ENCODE data around the gene IVD.

IVD gene

DNA sequence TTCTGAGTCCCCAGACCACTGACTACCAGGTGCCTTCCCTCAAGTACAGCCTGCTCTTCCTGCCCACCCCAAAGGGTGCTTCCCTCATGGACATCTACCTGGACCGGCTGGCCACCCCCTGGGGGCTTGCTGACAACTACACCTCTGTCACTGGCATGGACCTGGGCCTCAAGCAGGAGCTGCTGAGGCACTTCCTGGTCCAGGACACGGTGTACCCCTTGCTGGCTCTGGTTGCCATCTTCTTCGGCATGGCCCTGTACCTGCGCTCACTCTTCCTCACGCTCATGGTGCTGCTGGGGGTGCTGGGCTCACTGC lies 38.3 kb upstream of the IVD start:
- DNase-seq = no peak
- H3K4me1 Mint-ChIP-seq (ENCODE audit: low read depth) = peaks cover 25% of the 10 kb centered on the region
- peak overlapping the region; percentile 78 for H3K4me3 Mint-ChIP-seq
- H3K9me3 Mint-ChIP-seq = no peaks in the 10 kb centered on the region
- H3K36me3 Mint-ChIP-seq (ENCODE audit: low read depth) = no peaks in the 10 kb centered on the region
- peak overlapping the region; percentile 79 for H3K27ac Mint-ChIP-seq
- H3K27me3 Mint-ChIP-seq = no peaks in the 10 kb centered on the region

DNA sequence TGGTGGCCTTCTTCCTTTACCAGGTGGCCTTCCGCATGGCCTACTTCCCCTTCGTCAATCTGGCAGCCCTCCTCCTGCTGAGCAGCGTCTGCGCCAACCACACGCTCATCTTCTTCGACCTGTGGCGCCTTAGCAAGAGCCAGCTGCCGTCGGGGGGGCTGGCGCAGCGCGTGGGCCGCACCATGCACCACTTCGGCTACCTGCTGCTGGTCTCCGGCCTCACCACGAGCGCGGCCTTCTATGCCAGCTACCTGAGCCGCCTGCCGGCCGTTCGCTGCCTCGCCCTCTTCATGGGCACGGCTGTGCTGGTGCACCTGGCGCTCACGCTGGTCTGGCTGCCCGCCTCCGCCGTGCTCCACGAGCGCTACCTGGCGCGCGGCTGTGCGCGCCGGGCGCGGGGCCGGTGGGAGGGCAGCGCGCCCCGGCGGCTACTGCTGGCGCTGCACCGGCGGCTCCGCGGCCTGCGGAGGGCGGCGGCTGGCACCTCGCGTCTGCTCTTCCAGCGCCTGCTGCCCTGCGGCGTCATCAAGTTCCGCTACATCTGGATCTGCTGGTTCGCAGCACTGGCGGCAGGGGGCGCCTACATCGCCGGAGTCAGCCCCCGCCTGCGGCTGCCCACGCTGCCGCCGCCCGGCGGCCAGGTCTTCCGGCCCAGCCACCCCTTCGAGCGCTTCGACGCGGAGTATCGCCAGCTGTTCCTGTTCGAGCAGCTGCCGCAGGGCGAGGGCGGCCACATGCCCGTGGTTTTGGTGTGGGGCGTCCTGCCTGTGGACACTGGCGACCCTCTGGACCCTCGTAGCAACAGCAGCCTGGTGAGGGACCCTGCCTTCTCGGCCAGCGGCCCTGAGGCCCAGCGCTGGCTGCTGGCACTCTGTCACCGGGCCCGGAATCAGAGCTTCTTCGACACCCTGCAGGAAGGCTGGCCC lies 37.6 kb upstream of the IVD start:
- peak overlapping the region; percentile 79 for H3K27ac Mint-ChIP-seq
- DNase-seq = peak; percentile 89
- peaks cover 25% of the 10 kb centered on the region for H3K4me1 Mint-ChIP-seq (ENCODE audit: low read depth)
- H3K4me3 Mint-ChIP-seq = peak overlapping the region; percentile 78
- H3K9me3 Mint-ChIP-seq = no peaks in the 10 kb centered on the region
- no peaks in the 10 kb centered on the region for H3K27me3 Mint-ChIP-seq
- H3K36me3 Mint-ChIP-seq (ENCODE audit: low read depth) = no peaks in the 10 kb centered on the region

- Mint-ChIP-seq H3K4me3 (no peak overlapping the region), H3K27me3 (no peaks in the 10 kb centered on the region), H3K36me3 (ENCODE audit: low read depth) (no peaks in the 10 kb centered on the region), H3K9me3 (no peaks in the 10 kb centered on the region), H3K27ac (no peak overlapping the region), H3K4me1 (ENCODE audit: low read depth) (peaks cover 25% of the 10 kb centered on the region)
- no peak for DNase-seq
Measured at GRCh38 chr15:40368719-40369473, 36.7 kb upstream of the IVD start.

DNA sequence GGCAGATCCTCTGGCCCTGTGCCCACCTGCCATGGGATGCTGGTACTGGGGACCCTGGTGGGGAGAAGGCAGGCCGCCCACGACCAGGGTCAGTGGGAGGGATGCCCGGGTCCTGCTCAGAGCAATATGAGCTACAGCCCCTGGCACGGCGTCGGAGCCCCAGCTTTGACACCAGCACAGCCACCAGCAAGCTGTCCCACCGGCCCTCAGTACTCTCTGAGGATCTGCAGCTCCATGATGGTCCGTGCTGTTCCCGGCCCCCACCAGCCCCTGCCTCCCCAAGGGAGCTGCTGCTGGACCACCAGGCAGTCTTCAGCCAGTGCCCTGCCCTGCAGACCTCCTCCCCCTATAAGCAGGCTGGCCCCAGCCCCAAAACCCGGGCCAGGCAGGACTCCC lies 36.1 kb upstream of the IVD start:
- H3K27ac Mint-ChIP-seq = no peak overlapping the region
- H3K36me3 Mint-ChIP-seq (ENCODE audit: low read depth) = no peaks in the 10 kb centered on the region
- no peak for DNase-seq
- H3K4me3 Mint-ChIP-seq = no peak overlapping the region
- peaks cover 25% of the 10 kb centered on the region for H3K4me1 Mint-ChIP-seq (ENCODE audit: low read depth)
- H3K9me3 Mint-ChIP-seq = no peaks in the 10 kb centered on the region
- no peaks in the 10 kb centered on the region for H3K27me3 Mint-ChIP-seq

DNA sequence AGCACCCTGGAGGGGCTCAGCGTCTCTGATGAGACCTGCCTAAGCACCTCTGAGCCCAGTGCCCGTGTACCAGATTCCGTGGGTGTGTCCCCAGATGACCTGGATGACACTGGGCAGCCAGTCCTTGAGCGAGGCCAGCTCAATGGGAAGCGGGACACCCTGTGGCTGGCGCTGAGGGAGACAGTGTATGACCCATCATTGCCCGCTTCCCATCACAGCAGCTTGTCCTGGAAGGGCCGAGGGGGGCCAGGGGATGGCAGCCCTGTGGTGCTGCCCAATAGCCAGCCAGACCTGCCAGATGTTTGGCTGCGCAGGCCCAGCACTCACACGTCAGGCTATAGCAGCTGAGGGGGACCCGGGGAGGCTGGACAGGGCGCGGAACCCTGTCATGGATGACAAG lies 35.6 kb upstream of the IVD start:
- no peak for DNase-seq
- Mint-ChIP-seq H3K27me3 (no peaks in the 10 kb centered on the region), H3K9me3 (no peaks in the 10 kb centered on the region), H3K4me3 (no peak overlapping the region), H3K4me1 (ENCODE audit: low read depth) (peaks cover 25% of the 10 kb centered on the region), H3K27ac (no peak overlapping the region), H3K36me3 (ENCODE audit: low read depth) (no peaks in the 10 kb centered on the region)

DNA sequence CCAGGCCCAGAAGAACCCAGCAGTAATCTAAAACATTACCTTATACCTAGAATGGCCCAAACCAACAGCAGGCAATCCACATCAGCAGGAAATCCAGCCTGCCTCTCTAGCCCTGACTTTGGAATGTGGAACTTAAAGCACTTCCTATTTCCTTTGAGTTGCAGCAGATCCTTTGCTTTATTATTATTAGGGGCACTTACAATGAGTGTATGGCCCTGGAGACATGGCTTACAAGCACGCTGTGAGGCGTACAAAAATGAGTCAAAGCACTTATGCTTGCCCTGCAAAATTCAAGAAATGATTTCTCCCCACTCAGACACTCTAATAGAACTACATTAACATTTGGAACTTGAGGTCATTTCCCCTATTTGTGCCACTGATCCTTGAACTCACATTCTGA lies 32.6 kb upstream of the IVD start:
- Mint-ChIP-seq H3K27ac (no peak overlapping the region), H3K9me3 (no peaks in the 10 kb centered on the region), H3K4me3 (no peak overlapping the region), H3K27me3 (no peaks in the 10 kb centered on the region), H3K36me3 (ENCODE audit: low read depth) (no peaks in the 10 kb centered on the region), H3K4me1 (ENCODE audit: low read depth) (peaks cover 6% of the 10 kb centered on the region)
- no peak for DNase-seq

- Mint-ChIP-seq H3K36me3 (ENCODE audit: low read depth) (no peaks in the 10 kb centered on the region), H3K9me3 (no peaks in the 10 kb centered on the region), H3K27me3 (no peaks in the 10 kb centered on the region), H3K4me1 (ENCODE audit: low read depth) (peaks cover 5% of the 10 kb centered on the region), H3K4me3 (no peak overlapping the region), H3K27ac (no peak overlapping the region)
- DNase-seq = no peak
Measured at GRCh38 chr15:40377606-40378005, 28.0 kb upstream of the IVD start.

DNA sequence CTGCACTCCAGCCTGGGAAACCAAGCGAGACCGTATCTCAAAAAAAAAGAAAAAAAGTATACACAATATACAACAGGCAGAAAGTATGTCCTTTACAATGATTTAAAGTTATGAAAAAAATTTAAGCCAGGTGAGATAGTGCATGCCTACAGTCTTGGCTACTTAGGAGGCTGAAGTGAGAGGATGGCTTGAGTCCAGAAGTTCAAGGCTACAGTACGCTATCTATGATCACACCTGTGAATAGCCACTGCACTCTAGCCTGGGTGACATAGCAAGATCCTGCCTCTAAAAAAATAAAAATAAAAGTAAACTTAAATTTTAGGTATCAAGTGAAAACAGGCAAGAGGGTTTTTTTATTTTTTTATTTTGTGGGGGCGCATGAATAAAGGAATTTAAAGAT lies 26.2 kb upstream of the IVD start:
- H3K9me3 Mint-ChIP-seq = no peaks in the 10 kb centered on the region
- H3K4me1 Mint-ChIP-seq (ENCODE audit: low read depth) = peaks cover 17% of the 10 kb centered on the region
- peaks cover 14% of the 10 kb centered on the region for H3K36me3 Mint-ChIP-seq (ENCODE audit: low read depth)
- H3K4me3 Mint-ChIP-seq = no peak overlapping the region
- no peak for DNase-seq
- no peaks in the 10 kb centered on the region for H3K27me3 Mint-ChIP-seq
- no peak overlapping the region for H3K27ac Mint-ChIP-seq

DNA sequence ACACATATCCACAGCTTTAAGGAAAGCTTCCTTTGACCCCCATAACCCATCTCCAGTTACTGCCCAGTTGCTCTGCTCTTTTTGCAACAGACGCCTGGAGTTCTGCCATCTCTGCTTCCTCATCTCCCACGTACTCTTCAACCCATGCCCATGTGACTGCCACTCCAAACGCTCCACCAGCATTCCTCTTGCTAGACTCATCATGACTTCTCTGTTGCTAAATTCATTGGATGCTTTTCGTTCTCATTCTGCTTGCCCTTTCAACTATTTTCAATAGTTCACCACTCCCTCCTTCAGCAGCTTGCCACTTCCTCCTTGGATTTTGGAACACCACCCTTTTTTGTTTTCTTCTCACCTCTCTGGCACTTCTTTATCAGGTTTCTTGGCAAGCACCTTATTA lies 25.7 kb upstream of the IVD start:
- H3K4me3 Mint-ChIP-seq = no peak overlapping the region
- H3K27me3 Mint-ChIP-seq = no peaks in the 10 kb centered on the region
- H3K4me1 Mint-ChIP-seq (ENCODE audit: low read depth) = peaks cover 21% of the 10 kb centered on the region
- no peak for DNase-seq
- no peaks in the 10 kb centered on the region for H3K9me3 Mint-ChIP-seq
- no peak overlapping the region for H3K27ac Mint-ChIP-seq
- peaks cover 19% of the 10 kb centered on the region for H3K36me3 Mint-ChIP-seq (ENCODE audit: low read depth)

DNA sequence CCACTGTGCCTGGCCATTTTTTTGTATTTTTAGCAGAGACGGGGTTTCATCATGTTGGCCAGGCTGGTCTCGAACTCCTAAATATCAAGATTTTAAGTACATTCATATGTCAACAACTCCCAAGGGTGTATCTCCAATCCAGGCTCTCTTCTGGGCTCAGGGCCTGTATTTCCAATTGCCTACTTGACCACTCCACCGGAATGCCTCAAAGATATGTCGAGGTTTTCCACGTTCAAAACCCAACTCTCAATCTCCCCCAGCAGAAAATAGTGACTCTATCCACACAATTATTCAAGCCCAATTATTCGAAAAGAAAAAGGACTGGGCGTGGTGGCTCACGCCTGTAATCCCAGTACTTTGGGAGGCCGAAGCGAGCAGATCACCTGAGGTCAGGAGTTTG lies 25.0 kb upstream of the IVD start:
- no peak for DNase-seq
- H3K36me3 Mint-ChIP-seq (ENCODE audit: low read depth) = peaks cover 27% of the 10 kb centered on the region
- no peaks in the 10 kb centered on the region for H3K9me3 Mint-ChIP-seq
- H3K4me3 Mint-ChIP-seq = no peak overlapping the region
- H3K27ac Mint-ChIP-seq = no peak overlapping the region
- H3K4me1 Mint-ChIP-seq (ENCODE audit: low read depth) = peaks cover 25% of the 10 kb centered on the region
- H3K27me3 Mint-ChIP-seq = no peaks in the 10 kb centered on the region

DNA sequence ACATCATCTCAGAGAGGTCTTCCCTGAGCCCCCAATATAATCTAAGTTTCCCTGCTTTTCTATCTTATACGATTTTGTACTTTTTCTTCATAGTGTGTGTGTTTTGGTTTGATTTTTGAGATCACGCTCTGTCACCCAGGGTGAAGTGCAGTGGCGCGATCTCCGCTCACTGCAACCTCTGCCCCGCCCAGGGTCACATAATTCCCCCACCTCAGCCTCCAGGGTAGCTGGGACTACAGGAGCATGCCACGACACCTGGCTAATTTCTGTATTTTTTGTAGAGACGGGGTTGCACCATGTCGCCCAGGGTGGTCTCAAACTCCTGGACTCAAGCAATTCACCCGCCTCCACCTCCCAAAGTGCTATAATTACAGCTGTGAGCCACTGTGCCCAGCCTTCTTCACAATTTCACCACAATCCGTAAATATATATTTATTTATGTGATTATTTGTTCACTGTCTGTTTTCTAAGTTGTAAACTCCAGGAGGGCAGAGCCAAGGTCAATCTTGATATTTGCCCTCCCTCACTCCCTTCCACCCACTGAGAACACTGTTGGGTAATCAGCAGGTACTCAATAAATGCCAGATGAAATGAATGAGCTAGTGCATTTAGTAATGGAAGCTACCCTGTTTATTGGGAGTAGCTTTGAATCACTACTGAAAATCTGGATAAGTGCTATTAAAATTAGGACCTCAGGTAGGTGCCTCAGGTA lies 23.6 kb upstream of the IVD start:
- H3K9me3 Mint-ChIP-seq = no peaks in the 10 kb centered on the region
- no peaks in the 10 kb centered on the region for H3K27me3 Mint-ChIP-seq
- peaks cover 23% of the 10 kb centered on the region for H3K4me1 Mint-ChIP-seq (ENCODE audit: low read depth)
- peak overlapping the region; percentile 96 for H3K4me3 Mint-ChIP-seq
- H3K27ac Mint-ChIP-seq = no peak overlapping the region
- peaks cover 39% of the 10 kb centered on the region for H3K36me3 Mint-ChIP-seq (ENCODE audit: low read depth)
- DNase-seq = no peak

DNA sequence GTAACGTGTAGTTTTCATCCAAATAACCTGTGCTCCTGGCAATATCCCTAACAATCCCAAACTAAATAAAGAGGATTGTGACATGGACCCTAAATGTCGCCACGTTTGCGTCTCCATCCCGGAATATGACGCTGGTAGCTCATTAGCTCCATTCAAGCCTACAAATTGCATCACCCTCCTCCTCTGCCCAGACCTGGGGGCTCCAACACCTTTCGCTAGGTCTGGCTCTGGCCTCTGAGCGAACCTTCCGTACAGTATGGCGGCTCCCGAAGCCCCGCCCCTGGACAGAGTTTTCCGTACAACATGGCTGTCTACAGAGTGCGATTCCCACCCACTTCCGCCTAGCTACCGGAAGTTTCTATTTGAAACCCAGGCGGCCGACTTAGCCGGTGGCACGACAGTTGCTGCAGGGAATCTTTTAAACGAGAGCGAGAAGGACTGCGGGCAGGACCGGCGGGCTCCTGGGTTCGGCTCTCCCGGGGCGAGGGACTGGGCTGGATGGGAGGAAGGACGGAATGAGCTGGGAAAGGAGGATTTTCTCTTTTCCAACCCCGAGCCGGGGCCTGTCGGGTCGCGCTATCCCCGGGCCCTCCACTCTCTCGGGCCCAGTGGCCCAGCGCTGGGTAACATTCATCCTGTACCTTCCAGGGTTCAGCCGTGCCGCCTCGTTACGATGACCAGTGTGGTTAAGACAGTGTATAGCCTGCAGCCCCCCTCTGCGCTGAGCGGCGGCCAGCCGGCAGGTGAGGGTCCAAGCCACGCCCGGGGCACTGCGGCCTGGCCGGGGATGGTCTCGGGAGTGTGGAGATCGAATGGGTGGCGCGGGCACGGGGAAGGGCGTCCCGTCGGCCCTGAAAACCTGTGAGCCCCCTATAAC lies 22.8 kb upstream of the IVD start, which contains the start of gene KNSTRN:
TSS of gene KNSTRN (plus strand) at position 142 of the 877 bp plus-strand sequence. CDS start at position 257, 115 bp downstream.
- Mint-ChIP-seq H3K27ac (peak within 1 kb of the TSS; percentile 92), H3K4me3 (peak within 1 kb of the TSS; percentile 96), H3K36me3 (ENCODE audit: low read depth) (peaks cover 47% of the 10 kb centered on the region), H3K27me3 (no peaks in the 10 kb centered on the region), H3K9me3 (no peaks in the 10 kb centered on the region), H3K4me1 (ENCODE audit: low read depth) (peaks cover 23% of the 10 kb centered on the region)
- DNase-seq = peak; percentile 92

DNA sequence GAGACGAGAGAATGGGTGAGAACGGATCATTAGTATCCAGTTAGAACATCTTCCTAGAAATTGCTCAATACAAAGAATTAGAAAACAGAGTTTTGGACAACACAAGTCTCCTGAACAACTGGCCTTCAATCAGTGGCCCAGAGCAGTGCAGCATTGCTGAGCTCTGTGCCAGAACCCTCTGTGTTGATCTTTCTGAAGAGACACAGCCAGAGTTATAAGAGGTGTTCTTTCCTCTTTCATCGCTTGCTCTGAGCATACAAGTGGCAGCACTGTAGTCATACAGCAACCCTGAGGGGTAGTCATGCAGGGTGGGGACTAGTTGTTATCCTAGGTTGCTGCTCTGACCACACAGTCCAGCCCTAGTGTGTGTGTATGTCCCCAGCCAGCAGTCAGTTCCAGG lies 19.1 kb upstream of the IVD start:
- no peak for DNase-seq
- H3K27me3 Mint-ChIP-seq = no peaks in the 10 kb centered on the region
- H3K27ac Mint-ChIP-seq = no peak overlapping the region
- peaks cover 80% of the 10 kb centered on the region for H3K36me3 Mint-ChIP-seq (ENCODE audit: low read depth)
- H3K9me3 Mint-ChIP-seq = no peaks in the 10 kb centered on the region
- H3K4me3 Mint-ChIP-seq = no peak overlapping the region
- peaks cover 23% of the 10 kb centered on the region for H3K4me1 Mint-ChIP-seq (ENCODE audit: low read depth)
